Natural killer cell (primary cell): ENCODE measurements around the gene RRP1. TPM values are rescaled to one million over a fixed set of nuclear protein-coding genes. Genes with fewer than 3 reads are reported as not detected.

ENCODE experiments used
- ATAC-seq, 3 donors: fragments of 150-1000 bp in 2 of 3; fragments of 200-7000 bp in 1 of 3; cut with Tn5 transposase; 1 replicate in 1 of 3; 2 replicates in 2 of 3; pipeline ENCODE4 v1.10.0; 2021; ENCODE audit warnings: mild to moderate bottlenecking in 2 of 3, moderate library complexity in 2 of 3
- DNase-seq, 2 donors: peaks; one replicate each; pipeline versions ENCODE4 v3.0.0 to v3.0.0-alpha.2; 2013 to 2021; ENCODE audit warnings: mixed read lengths in 1 of 2
- H3K27ac ChIP-seq: one replicate; pipeline ENCODE4 v1.5.1; 2013; ENCODE audit warnings: mild to moderate bottlenecking, low read length
- H3K27me3 ChIP-seq: one replicate; pipeline ENCODE4 v1.6.1; 2013; ENCODE audit warnings: low read length; ENCODE audit not compliant: control insufficient read depth, insufficient read depth
- H3K36me3 ChIP-seq: one replicate; pipeline ENCODE4 v1.6.1; 2013; ENCODE audit warnings: low read length; ENCODE audit not compliant: control insufficient read depth, insufficient read depth
- H3K4me1 ChIP-seq: one replicate; pipeline ENCODE4 v1.6.1; 2013; ENCODE audit warnings: low read length; ENCODE audit not compliant: control insufficient read depth, insufficient read depth
- H3K4me3 ChIP-seq: one replicate; pipeline ENCODE4 v1.5.1; 2013; ENCODE audit warnings: low read length
- H3K9me3 ChIP-seq: one replicate; pipeline ENCODE4 v1.6.1; 2013; ENCODE audit warnings: low read length; ENCODE audit not compliant: control insufficient read depth, insufficient read depth
- H3K27ac Mint-ChIP-seq, 2 donors: one replicate each; pipeline ENCODE4 v1.8.0; 2022; ENCODE audit warnings: mild to moderate bottlenecking in 2 of 2, mixed read lengths in 2 of 2, moderate library complexity in 1 of 2
- H3K27me3 Mint-ChIP-seq, 2 donors: one replicate each; pipeline ENCODE4 v1.8.0; 2022; ENCODE audit warnings: low read depth in 2 of 2, mixed read lengths in 2 of 2
- H3K36me3 Mint-ChIP-seq: one replicate; pipeline ENCODE4 v1.8.0; 2022; ENCODE audit warnings: mixed read lengths
- H3K4me1 Mint-ChIP-seq, 2 donors: one replicate each; pipeline ENCODE4 v1.8.0; 2022; ENCODE audit warnings: mixed read lengths in 2 of 2
- H3K4me3 Mint-ChIP-seq: one replicate; pipeline ENCODE4 v1.8.0; 2022; ENCODE audit warnings: mild to moderate bottlenecking, moderate library complexity, mixed read lengths
- H3K9me3 Mint-ChIP-seq, 2 donors: one replicate each; pipeline ENCODE4 v1.8.0; 2022; ENCODE audit warnings: mixed read lengths in 2 of 2
- CTCF ChIP-seq: fragments of 200-600 bp; IDR thresholded peaks from one replicate; pipeline ENCODE4 v1.8.0; 2022; ENCODE audit warnings: antibody characterized with exemption
- WGBS: methylation state at CpG from one replicate; pipeline ENCODE4 v1.1.7; 2013; ENCODE audit warnings: missing lambda C conversion rate; ENCODE audit not compliant: insufficient coverage; 5-methylcytosine and 5-hydroxymethylcytosine counted together
- intact Hi-C: fragments of 100-400 bp; cut with micrococcal nuclease; formaldehyde crosslinking; loops from one replicate; pipeline ENCODE4 v1.14.2; 2022
- total RNA-seq, 4 donors: library from RNA; stranded (reverse); fragments of 120-200 nt in 1 of 4; gene quantifications; one replicate each; pipeline versions ENCODE4 v1.2.3 to v1.2.4, GENCODE V29; 2013 to 2022

RRP1 gene
- total RNA-seq, 3 donors from 2014 or later (not counting 1 experiment from before 2014, with no cell fraction given), result 15.7 to 24.6 (median 23.7) TPM

DNA sequence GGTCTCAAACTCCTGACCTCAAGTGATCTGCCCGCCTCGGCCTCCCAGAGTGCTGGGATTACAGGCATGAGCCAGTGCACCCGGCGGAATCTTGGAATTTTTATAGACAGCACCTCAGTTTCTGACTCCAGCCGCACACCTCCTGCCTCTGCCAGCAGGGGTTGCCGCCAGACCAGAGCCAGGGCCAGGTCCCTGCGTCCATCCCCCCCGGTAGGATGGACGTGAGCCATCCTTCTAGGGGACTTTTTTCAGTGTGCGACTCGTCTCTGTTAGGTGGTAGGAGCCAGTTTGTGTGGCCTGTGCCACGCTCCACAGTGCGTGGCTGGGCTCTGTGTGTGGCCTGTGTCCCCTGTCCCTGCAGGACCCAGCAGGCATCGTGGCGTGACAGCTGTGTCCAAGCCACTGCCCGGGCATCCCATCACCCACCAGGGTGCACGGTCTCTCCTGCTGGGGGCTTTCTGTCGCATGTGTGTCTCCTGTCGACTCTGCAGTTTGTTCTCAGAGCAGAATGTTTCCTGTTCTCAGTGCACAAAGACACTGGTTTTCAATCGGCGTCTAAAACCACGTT lies 28.9 kb upstream of the RRP1 start:
- H3K4me3 ChIP-seq, result no peak overlapping the region
- H3K4me1 ChIP-seq, result no peaks in the 10 kb centered on the region
- DNase-seq, result no peak
- H3K9me3 ChIP-seq, result no peaks in the 10 kb centered on the region
- Mint-ChIP-seq H3K36me3 (no peaks in the 10 kb centered on the region), H3K4me3 (no peak overlapping the region), H3K27me3 (no peaks in the 10 kb centered on the region), H3K27ac (no peak overlapping the region), H3K9me3 (no peaks in the 10 kb centered on the region), H3K4me1 (no peaks in the 10 kb centered on the region)
- WGBS, result 89% methylated on average over 22 of the region's 22 CpGs
- ATAC-seq, result no peak
- H3K27ac ChIP-seq, result no peak overlapping the region
- no peaks in the 10 kb centered on the region for H3K27me3 ChIP-seq
- H3K36me3 ChIP-seq, result peaks cover 28% of the 10 kb centered on the region
- TF ChIP-seq CTCF, result no peak
- intact Hi-C loops, result no loop called here

GRCh38 chr21:43761886-43762285 lies 27.5 kb upstream of the RRP1 start:
- H3K27me3 Mint-ChIP-seq, result no peaks in the 10 kb centered on the region
- H3K27ac Mint-ChIP-seq, result no peak overlapping the region
- Histone ChIP-seq H3K36me3 (peaks cover 15% of the 10 kb centered on the region), H3K4me3 (no peak overlapping the region), H3K27ac (no peak overlapping the region), H3K27me3 (no peaks in the 10 kb centered on the region), H3K9me3 (no peaks in the 10 kb centered on the region), H3K4me1 (no peaks in the 10 kb centered on the region)
- ATAC-seq (no peak), DNase-seq (no peak)
- 97% methylated on average over 18 of the region's 18 CpGs for WGBS
- no peak for TF ChIP-seq CTCF
- H3K36me3 Mint-ChIP-seq, result no peaks in the 10 kb centered on the region
- no peaks in the 10 kb centered on the region for H3K4me1 Mint-ChIP-seq
- H3K4me3 Mint-ChIP-seq, result no peak overlapping the region
- intact Hi-C loops, result loop anchor here (2.0 kb wide), 1 partner anchor 19 kb away; no protein-coding TSS in a partner anchor
- H3K9me3 Mint-ChIP-seq, result no peaks in the 10 kb centered on the region

- Mint-ChIP-seq H3K36me3 (no peaks in the 10 kb centered on the region), H3K4me1 (no peaks in the 10 kb centered on the region), H3K4me3 (no peak overlapping the region), H3K9me3 (no peaks in the 10 kb centered on the region), H3K27me3 (no peaks in the 10 kb centered on the region), H3K27ac (no peak overlapping the region)
- intact Hi-C loops, result loop anchor here (2.0 kb wide), 1 partner anchor 20 kb away; no protein-coding TSS in a partner anchor
- DNase-seq (no peak), ATAC-seq (no peak)
- WGBS, result 93% methylated on average over 15 of the region's 15 CpGs
- Histone ChIP-seq H3K4me3 (no peak overlapping the region), H3K4me1 (no peaks in the 10 kb centered on the region), H3K27ac (no peak overlapping the region), H3K36me3 (peaks cover 8% of the 10 kb centered on the region), H3K9me3 (no peaks in the 10 kb centered on the region), H3K27me3 (no peaks in the 10 kb centered on the region)
- TF ChIP-seq CTCF, result no peak
Observed at GRCh38 chr21:43762303-43763128, 26.9 kb upstream of the RRP1 start.
